Right lobe of liver (tissue), 4 donors: ENCODE results near the gene VSTM2L.

Experiments used
- CTCF ChIP-seq, 4 donors: fragments of 200-600 bp in 3 of 4; fragments of 450-650 bp in 1 of 4; IDR thresholded peaks; one replicate each; pipeline versions ENCODE4 v1.5.1 to v1.8.0; 2016 to 2022; ENCODE audit warnings: antibody characterized with exemption in 4 of 4, mild to moderate bottlenecking in 2 of 4
- POLR2A ChIP-seq: fragments of 450-650 bp; IDR thresholded peaks from one replicate; pipeline ENCODE4 v1.6.1; 2017; ENCODE audit warnings: antibody characterized with exemption, mild to moderate bottlenecking
- donor health status: DM: no; HTN: no; CAD: no.
- donor health status: DM: no; HTN: no; CAD: no.
- donor health status: DM: no; HTN: yes; CAD: no.

- TF ChIP-seq CTCF (IDR thresholded peaks at IDR 0.05) (no peak), POLR2A (no peak)
These were observed 17.9 kb upstream of the VSTM2L start for GRCh38 chr20:37885042-37885441.
